HG02870 (cell line): ENCODE results near the gene PRICKLE1.

Experiments
- ATAC-seq: cut with Tn5 transposase; IDR thresholded peaks from one replicate; pipeline ENCODE4 v1.9.1; 2021; ENCODE audit warnings: mild to moderate bottlenecking, moderate library complexity; ENCODE audit not compliant: unreplicated experiment

The PRICKLE1 gene

DNA sequence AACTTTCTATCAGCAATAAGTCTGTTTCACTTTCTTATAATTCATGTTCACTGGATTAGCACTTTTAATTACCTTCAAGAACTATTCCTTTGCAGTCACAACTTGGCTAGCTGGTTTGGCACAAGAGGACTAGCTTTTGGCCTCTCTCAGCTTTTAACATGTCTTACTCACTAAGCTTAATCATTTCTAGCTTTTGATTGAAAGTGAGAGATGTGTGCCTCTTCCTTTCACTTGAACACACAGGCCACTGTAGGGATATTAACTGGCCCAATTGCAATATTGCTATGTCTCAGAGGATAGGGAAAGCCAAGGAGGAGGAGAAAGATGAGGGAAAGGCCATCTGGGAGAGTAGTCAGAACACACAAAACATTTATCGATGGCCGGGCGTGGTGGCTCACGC lies 92.7 kb downstream of the PRICKLE1 start:
- no peak for ATAC-seq

DNA sequence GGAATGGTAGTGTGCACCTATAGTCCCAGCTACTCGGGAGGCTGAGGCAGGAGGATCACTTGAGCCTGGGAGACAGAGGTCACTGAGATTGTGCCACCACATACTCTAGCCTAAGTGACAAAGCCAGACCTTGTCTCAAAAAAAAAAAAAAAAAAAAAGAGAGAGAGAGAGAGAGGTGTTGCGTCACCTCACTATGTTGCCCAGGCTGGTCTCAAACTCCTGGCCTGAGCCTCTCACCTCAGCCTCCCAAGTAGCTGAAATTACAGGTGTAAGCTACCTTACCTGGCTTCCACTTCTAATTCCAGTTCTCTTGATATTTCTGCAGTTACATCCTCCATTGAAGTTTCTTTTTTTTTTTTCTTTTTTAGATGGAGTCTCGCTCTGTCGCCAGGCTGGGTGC lies 94.3 kb downstream of the PRICKLE1 start:
- ATAC-seq: no peak

DNA sequence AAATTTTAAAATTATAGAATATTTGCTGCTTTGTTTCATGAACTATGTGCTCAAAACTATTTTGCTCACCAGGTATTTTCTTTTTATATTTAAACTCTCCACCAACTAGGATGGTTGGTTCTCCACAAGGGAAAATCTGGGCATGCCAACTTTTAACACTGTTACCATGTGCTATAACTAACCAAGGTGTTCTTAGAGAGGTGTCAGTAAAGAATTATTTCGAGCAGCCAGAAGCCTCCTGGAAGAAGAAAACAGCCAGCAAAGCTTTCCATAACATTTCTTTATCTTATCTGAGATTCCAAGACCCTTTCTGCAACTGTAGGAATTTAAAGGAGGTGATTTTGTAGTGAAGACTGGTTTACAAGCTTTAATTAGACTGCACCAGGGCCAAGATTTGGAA lies 97.3 kb downstream of the PRICKLE1 start:
- ATAC-seq: no peak

DNA sequence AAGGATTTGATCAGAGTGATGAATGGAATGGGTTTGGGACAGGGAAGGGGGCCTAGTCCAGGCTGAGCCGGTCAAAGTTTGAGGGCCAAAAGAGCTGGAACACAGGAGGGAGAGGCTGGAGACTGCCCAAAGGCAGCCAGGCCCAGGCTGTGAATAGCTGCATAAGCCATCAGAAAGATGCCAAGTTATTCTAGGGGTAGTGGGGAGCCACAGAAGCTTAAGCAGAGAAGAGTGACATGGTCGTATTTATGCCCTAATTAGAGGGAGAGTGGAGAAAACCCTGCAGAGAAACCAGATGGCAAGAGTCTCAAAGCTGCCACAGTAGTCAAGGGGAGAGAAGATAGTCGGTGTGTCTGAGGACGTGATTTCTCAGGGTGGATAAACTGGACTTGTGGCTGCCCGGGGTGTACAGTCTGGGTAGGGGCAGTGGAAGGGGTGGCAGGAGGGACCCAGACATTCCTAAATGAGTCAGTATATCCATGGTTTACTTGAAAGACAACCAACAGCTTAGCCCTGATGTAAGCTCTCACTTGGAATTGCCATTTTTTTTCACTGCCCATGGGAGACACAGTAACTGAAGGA lies 99.2 kb downstream of the PRICKLE1 start:
- no peak for ATAC-seq

DNA sequence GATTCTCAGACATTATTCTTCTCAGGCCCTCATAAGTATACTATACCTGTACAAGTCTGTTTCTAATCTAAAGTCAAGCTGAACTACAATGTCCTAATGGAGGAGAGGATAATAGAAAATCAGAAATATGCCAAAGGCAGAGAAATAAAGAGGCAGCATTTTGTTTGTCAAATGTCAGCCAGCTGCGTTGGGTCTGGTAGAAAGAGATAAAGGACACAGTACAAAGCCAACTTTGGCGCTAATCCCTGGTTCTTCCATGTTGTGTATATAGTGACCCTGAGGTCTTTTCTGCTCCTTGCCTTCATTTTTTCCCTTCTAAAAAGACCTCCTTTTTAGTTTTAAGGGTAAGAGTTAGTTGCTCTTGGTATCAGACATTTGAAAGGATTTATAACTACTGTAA lies 103.1 kb downstream of the PRICKLE1 start:
- ATAC-seq: no peak

DNA sequence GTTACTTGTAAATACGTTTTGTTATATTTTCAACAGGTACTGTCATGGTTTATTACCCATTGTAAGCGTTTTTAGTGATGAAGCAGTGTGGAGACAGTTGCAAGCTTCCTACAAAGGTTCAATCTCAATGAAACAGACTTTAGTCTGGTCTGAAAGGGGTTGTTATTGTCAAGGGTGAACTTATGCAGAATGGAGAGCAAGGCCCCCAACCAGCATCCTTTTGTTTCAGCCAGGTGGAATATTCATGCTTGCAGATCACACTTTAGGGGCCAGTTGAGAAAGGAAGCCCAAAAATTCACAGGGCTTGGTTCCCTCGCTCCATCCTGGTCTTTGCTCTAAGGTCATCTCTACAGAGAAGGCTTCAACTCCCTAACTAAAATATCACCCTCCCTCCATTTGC lies 103.7 kb downstream of the PRICKLE1 start:
- ATAC-seq: no peak

DNA sequence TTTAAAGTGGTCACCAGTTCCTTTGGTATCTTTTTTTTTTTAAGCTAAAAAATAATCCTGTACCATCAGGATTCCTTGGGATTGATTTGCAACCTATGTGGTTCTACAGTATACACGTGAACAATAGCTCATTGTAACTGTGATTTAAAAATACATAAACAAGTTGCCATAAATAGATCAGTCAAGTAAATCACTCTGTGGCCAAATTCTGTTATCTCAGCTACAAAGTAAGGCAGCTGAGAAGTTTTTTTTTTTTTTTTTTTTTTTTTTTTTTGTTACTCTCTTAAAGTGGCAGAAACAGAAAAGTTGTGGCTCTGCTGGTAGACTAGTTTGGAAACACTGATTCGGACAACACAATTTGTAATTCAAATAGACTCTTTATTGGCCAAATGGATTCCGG lies 104.5 kb downstream of the PRICKLE1 start:
- no peak for ATAC-seq

DNA sequence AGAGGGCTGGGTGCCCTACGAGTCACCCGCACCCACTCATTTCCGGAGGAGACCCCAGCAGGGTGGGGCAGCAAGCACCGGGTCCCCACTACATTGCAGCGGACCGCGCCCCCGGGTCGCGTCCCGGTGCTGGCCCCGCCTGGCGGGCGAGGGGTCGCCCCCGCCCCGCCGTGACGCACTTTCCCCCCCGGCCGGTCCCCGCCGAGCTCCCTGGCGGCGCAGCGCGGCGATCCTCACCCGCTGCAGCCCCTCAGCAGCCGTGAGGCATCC lies 106.1 kb downstream of the PRICKLE1 start:
- ATAC-seq: peak; percentile 22

DNA sequence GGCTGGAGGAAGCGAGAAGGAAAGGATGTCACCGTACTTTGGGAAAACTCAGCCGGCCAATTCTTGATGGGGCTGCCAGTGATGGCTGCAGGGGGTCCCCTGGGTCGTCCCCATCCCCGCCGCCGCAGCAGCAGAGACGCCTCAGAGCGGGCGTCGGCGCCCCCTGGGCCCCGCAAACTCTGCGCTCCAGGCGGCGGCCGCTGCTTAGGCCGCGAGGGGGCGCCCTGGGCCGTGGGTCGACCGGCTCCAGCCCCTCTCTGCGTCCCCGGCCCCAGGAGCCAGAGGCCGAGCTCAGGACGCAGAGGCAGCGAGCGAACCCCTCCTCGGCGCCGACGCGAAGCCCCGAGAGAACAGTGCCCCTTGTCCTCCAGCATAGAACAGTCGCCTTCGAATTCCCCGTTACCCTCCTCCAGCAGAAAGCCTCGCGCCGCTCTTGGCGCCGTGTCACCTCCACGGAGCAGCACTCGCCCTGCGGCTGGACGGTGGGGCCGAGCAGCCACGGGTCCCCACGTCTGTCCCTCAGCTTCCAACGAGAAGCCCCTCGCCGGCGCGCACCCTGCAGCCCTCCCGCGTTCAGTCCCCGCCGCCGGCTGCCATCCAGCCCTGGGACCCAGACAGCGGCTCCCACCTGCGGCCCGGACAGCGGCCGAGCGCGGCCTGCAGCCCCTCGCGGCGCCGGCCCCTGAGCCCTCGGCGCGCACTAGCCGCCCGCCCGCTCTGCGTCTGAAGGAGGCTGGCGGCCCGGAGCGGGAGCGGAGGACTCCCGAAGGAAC lies 106.6 kb downstream of the PRICKLE1 start:
- ATAC-seq: peak; percentile 72

DNA sequence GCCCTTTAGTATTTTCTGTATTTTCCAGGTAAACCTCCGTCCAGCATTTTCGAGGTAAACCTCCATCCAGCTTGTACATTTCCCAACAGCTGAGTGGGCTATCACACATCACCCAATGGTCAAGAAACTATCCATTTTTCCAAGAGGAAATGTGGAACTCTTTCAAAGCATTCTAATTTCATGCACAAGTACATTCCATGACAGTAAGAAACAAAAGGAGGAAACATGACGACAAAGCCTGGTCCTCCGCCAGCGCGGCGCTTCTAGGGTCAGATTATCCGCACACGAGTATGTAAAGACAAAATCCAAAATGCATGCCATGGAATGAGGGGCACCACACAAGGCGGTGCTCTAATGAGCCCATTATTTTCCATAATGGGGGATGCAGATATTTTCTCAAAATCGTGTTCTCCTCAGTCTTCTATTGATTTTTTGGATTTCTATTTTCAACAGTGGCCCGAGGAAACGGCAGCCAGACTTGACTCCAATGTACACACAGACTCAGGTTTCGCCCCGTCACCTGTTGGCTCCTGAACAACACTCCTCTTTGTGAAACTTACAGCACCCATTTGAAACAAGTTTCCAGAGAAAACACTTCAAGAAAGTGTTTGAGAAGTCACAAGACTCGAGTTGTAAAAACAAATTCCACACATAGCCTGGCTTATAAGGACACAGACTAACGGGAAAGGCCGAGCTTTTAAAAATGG lies 107.4 kb downstream of the PRICKLE1 start:
- ATAC-seq: no peak

DNA sequence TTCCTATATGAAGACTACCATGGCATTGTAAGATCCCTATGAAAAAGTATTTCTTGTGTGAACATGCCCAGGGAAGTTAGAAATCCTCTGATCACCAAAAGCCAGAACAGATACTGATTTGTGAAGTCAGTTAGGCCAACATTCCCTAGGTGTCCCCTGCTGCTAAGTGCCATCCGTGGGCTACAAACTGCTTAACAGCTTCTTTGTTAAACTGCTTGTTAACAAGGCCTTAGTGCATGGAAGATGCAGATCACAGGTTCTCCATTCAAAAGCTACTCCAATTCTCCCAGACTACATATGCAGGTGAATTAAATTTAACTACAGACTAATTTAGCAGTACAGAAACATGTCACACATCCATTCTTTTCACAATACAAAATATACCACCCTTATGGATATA lies 108.2 kb downstream of the PRICKLE1 start:
- no peak for ATAC-seq

DNA sequence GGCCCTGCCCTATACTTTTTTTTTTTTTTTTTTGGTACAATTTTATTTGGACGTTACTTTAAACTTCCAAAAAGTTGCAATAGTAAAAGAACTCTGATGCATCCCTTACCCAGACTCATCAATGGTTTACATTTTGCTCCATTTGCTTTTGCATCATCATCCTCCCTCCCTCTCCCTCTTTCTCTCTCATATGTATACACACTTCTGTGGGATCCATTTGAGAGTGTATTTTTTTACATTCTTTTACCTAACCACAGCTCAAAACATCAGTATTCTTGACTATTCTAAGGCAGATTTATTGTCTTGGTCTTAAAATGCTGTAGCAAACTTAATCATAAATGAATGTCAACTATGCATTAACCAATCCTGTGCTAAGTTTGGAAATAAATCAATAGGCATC lies 111.6 kb downstream of the PRICKLE1 start:
- ATAC-seq: no peak

DNA sequence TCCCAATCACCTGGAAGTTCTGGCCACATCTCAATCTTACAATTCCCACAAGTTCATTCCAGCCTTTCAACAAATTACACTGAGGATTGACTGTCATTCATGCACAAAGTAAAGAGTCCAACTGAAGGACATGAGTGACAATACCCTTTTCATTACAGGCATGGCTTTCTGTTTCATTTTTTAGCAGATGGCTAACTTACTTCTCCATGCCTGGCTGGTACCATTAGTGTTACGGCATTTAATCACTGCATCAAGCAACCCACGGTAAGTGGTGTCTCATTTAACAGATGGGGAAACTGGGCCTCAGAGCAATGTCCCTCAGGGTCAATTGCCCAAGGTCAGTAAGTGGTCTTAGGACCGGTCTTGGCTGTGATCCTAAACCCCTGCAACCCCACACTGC lies 114.4 kb downstream of the PRICKLE1 start:
- ATAC-seq: no peak

DNA sequence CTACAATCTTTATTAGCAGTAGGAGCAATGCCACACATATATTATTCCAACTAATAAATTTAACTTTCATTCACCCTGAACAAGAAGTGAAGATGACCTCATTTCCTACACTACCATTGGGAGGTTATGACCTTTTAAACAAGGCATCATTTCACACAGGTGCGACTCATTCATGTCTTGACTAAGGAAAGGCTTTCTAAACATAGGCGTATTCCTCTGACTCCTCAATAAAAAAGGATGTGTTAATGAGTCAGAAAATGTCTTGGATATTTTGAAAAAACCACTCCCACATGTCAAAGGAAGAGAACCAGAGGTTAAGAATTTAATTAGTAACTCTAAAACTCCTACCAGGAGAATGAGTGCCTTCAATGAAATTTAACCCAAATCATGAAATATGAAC lies 115.2 kb downstream of the PRICKLE1 start:
- no peak for ATAC-seq

DNA sequence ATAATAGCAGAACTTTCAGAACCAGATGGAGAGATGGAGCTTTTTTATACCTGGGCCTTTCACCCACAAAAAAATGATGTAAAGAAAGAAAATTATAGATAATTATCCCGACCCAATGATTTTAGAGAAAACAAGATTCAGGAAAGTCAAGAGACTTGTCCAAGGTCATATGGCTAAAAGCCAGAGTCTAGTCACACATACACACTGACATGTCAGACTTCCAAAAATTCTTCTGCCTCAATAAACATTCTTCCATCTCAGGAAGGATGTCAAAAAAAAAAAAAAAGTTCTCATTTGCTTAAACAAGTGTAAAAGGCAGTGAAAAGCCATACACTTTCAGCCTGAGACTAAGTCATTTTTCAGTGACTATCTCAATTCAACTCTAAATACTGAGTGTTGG lies 116.0 kb downstream of the PRICKLE1 start:
- ATAC-seq: no peak

DNA sequence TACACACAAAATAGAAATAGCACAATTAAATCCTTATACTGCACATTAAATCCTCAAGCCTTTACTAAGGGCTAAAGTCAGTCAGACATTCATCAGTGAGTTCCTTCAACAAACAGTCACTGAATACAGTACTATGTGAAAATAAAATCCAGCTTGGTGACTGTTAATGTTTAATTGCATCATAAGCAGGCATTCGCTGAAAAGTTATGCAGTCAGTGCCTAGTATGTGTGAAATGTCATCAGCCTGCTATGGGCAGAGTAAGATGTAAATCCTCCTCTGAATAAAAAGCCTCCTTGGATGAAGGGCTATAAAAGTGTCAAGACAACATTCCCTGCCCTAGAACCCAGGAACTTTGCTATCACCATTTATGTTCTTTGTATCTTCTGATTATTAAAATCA lies 116.4 kb downstream of the PRICKLE1 start:
- no peak for ATAC-seq

DNA sequence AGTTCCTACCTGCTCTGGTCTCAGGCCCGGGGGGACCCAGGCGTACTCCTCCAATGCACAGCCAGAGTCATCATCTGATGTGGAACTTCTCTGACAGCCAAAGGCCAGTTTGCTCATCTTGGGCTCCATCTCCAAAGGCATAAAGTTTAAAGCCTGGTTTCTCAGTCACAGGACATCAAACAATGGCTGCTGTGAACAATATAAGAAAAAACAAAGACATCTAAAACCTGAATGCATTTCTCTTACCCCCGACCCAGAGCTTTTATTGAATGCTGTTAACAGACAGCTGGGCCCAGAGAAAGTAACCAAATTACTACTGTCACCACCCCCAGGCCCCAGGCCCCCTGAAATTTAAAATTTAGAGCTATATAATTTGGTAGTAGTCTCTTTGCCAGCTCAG lies 117.2 kb downstream of the PRICKLE1 start:
- ATAC-seq: no peak

DNA sequence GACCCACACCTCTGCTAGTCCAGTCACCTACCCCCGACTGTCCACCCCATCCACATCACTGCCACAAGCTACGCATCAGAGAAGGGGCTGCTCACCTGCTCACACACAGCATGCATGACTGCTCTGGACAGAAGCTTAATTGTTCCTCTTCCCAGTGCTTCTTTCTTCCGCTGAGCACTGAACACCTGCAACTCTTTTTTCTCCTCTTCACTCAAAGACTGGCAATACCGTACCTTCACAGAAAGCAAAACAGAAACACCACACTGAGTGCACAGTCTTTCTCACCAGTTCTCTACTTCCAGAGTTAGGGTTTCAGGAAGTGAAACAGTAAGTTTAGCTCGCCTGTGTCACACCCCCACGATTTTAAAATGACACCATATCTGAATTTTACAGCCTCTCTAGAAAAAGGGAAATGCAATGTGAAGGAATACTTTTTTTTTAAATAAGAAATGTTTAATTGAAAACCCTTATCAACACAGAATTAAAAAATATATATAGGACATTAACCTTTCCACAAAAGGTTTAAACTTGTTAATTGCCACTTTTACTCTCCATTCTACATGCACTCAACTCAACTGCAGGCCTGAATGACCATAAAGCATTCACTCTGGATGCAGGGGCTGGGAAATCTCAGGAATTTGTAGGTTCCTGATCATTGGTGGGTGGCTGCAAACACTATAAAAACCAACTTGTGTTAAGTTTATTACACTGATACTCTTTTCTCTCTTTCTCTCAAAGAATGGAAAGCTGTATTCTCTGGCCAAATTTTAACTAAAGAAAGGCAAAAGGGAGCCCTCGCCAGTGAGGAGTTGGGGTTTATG lies 120.0 kb downstream of the PRICKLE1 start:
- ATAC-seq: peak; percentile 98

DNA sequence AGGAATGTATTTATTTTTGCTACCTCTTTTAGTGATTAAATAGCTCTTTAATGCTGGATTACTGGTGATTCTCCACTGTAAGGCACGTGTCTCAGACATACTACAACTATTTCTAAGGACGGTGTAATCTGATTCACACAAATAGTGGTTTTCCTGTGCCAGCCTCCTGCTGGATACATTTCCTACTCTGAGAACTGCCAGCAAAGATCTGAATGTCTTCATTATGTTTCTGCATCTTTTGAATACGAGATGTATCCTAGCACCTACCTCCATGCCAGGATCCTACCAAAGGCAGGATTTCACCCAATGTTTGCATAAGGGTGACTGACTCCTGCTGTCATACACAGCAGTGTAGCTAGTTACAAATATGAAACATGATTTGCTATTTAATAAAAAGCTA lies 120.6 kb downstream of the PRICKLE1 start:
- peak; percentile 2 for ATAC-seq

DNA sequence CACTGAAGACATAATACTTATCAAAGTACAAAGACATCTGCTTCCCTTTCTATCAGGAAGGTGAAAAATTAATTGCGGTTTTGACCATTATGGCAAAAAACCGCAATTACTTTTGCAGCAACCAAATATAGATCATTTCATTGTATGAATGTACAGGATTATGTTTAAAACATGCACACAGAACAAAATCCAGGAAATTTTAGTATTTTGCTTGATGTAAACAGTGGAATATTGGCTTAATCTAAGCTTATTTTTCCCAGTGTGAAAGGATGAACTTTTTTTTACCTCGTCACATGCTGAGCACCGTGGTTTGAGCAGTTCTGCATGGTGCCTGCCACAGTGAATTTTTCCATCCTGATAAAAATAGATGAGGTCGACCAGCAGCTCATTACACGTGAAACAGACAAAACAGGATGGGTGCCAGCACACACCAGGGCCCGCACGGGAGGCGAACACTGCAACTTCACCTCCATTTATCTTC lies 121.2 kb downstream of the PRICKLE1 start:
- no peak for ATAC-seq

DNA sequence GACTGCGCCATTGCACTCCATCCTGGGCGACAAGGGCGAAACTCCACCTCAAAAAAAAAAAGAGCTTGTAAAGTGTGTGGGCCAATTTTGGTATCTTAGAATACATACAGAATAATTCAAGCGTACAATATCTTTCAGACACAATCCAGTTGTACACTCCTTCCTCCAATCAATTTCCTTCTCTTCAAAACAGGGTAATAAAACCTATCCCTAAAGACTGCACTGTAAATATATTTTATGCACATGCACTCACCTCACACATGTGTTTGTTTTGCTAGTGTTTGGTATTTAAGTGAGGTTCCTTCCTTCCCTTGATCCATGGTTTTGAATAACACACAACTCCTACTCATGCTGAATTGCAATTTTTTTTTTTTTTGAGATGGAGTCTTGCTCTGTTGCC lies 125.9 kb downstream of the PRICKLE1 start:
- no peak for ATAC-seq

DNA sequence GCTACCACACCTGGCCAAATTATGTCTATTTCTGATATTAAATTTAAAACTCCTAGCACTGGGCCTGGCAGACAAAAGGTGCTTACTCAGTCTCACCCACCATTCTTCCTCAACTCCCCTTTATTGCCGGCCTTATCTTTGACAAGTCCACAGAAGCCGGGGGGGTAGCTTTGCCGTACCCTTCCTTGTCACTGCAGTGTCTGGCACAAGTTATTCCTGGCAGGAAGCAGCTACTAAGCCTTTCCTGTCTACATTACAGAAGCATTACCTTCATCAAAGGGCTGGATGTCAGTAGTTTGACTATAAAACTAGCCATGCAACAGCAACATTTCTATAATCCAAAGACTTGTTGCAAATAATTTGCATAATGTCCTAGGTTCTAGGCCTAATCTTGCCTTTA lies 127.1 kb downstream of the PRICKLE1 start:
- ATAC-seq: no peak
